HEK293 (cell line): ENCODE data around the gene MYLK4.

Experiments used
- CTCF ChIA-PET: fragments of 350-600 bp; formaldehyde crosslinking; extraction: SDS; loops from one replicate; lab custom pipeline; 2021; ENCODE audit warnings: antibody characterized with exemption; lab: Yijun Ruan, JAX
- POLR2A ChIA-PET: fragments of 300-600 bp; formaldehyde crosslinking; extraction: SDS; loops from one replicate; lab custom pipeline; 2020; ENCODE audit warnings: antibody characterized with exemption, inconsistent platforms; lab: Yijun Ruan, JAX
- H3K27ac ChIP-seq: fragments of 200-500 bp; sonication (Bioruptor generic); 2 replicates; pipeline ENCODE4 v1.5.1; 2014; ENCODE audit warnings: low read depth, low read length, control low read depth, inconsistent platforms; ENCODE audit errors: extremely low read depth
- H3K36me3 ChIP-seq, 2 experiments: fragments of 200-500 bp in 1 of 2; sonication (Bioruptor generic) in 1 of 2; 1 replicate in 1 of 2; 2 replicates in 1 of 2; pipeline ENCODE4 v1.5.1; 2014 to 2017; ENCODE audit warnings: inconsistent platforms in 2 of 2, low read length in 2 of 2; ENCODE audit not compliant: control insufficient read depth in 2 of 2, insufficient read depth in 1 of 2
- H3K4me1 ChIP-seq: fragments of 200-500 bp; sonication (Bioruptor generic); 2 replicates; pipeline ENCODE4 v1.5.1; 2014; ENCODE audit warnings: mild to moderate bottlenecking, low read length, inconsistent platforms; ENCODE audit not compliant: control insufficient read depth, insufficient read depth
- H3K4me3 ChIP-seq: 2 replicates; pipeline ENCODE4 v1.5.1; 2011; ENCODE audit warnings: low read depth, mild to moderate bottlenecking, control low read depth, low read length, moderate library complexity
- H3K9me3 ChIP-seq: fragments of 200-500 bp; sonication (Bioruptor generic); 2 replicates; pipeline ENCODE4 v1.5.1; 2014; ENCODE audit warnings: low read depth, low read length, inconsistent platforms; ENCODE audit not compliant: control insufficient read depth, insufficient read depth
- ZBTB1 ChIP-seq: fragments of 450-650 bp; formaldehyde crosslinking; IDR thresholded peaks from 2 replicates; pipeline ENCODE4 v1.5.1; 2016; ENCODE audit warnings: missing biosample characterization, missing genetic modification characterization
- ZBTB11 ChIP-seq: fragments of 450-650 bp; formaldehyde crosslinking; conservative IDR thresholded peaks from 2 replicates; pipeline ENCODE4 v1.5.1; 2016; ENCODE audit warnings: low read depth, missing biosample characterization, missing genetic modification characterization
- ZBTB49 ChIP-seq: fragments of 450-650 bp; formaldehyde crosslinking; IDR thresholded peaks from 2 replicates; pipeline ENCODE4 v1.5.1; 2016; ENCODE audit warnings: missing biosample characterization, missing genetic modification characterization, low read depth
- ZIC2 ChIP-seq: fragments of 450-650 bp; formaldehyde crosslinking; IDR thresholded peaks from 2 replicates; pipeline ENCODE4 v1.5.1; 2016; ENCODE audit warnings: missing biosample characterization, missing genetic modification characterization
- ZNF133 ChIP-seq: fragments of 450-650 bp; formaldehyde crosslinking; IDR thresholded peaks from 2 replicates; pipeline ENCODE4 v1.5.1; 2016; ENCODE audit warnings: missing biosample characterization, missing genetic modification characterization
- ZNF155 ChIP-seq: fragments of 450-650 bp; formaldehyde crosslinking; IDR thresholded peaks from 2 replicates; pipeline ENCODE4 v1.5.1; 2016; ENCODE audit warnings: missing biosample characterization, missing genetic modification characterization
- ZNF274 ChIP-seq, 2 experiments: fragments of 200-500 bp in 1 of 2; fragments of 450-650 bp in 1 of 2; sonication (Bioruptor generic) in 1 of 2; formaldehyde crosslinking in 1 of 2; IDR thresholded peaks; 2 replicates each; pipeline versions ENCODE4 v1.5.1 to v1.6.1; 2014 to 2016; ENCODE audit warnings: borderline replicate concordance in 1 of 2, inconsistent platforms in 1 of 2, low read length in 1 of 2, missing biosample characterization in 1 of 2, missing genetic modification characterization in 1 of 2
- ZNF324 ChIP-seq: fragments of 450-650 bp; formaldehyde crosslinking; IDR thresholded peaks from 2 replicates; pipeline ENCODE4 v1.5.1; 2016; ENCODE audit warnings: missing biosample characterization, missing genetic modification characterization
- ZNF335 ChIP-seq: fragments of 450-650 bp; formaldehyde crosslinking; conservative IDR thresholded peaks from 2 replicates; pipeline ENCODE4 v1.5.1; 2016; ENCODE audit warnings: missing biosample characterization, missing genetic modification characterization
- ZNF391 ChIP-seq: fragments of 450-650 bp; formaldehyde crosslinking; IDR thresholded peaks from 2 replicates; pipeline ENCODE4 v1.5.1; 2016; ENCODE audit warnings: low read depth, missing biosample characterization, missing genetic modification characterization, borderline replicate concordance
- ZNF473 ChIP-seq: fragments of 450-650 bp; formaldehyde crosslinking; IDR thresholded peaks from 2 replicates; pipeline ENCODE4 v1.5.1; 2017; ENCODE audit warnings: missing biosample characterization, missing genetic modification characterization
- ZNF510 ChIP-seq: fragments of 450-650 bp; formaldehyde crosslinking; IDR thresholded peaks from 2 replicates; pipeline ENCODE4 v1.5.1; 2018; ENCODE audit warnings: mild to moderate bottlenecking, missing genetic modification characterization, missing biosample characterization; ENCODE audit not compliant: insufficient replicate concordance
- ZNF514 ChIP-seq: fragments of 450-650 bp; formaldehyde crosslinking; IDR thresholded peaks from 2 replicates; pipeline ENCODE4 v1.5.1; 2016; ENCODE audit warnings: missing biosample characterization, missing genetic modification characterization
- ZNF768 ChIP-seq: fragments of 450-650 bp; formaldehyde crosslinking; IDR thresholded peaks from 2 replicates; pipeline ENCODE4 v1.5.1; 2018; ENCODE audit warnings: missing biosample characterization, mild to moderate bottlenecking, missing genetic modification characterization
- TF ChIP-seq, protein P1 (sequence below): fragments of 450-650 bp; formaldehyde crosslinking; IDR thresholded peaks from 2 replicates; pipeline ENCODE4 v1.5.1; 2017; ENCODE audit warnings: missing biosample characterization, missing genetic modification characterization
- TF ChIP-seq, protein P2 (sequence below): fragments of 450-650 bp; formaldehyde crosslinking; IDR thresholded peaks from 2 replicates; pipeline ENCODE4 v1.5.1; 2017; ENCODE audit warnings: missing biosample characterization, mild to moderate bottlenecking, missing genetic modification characterization, moderate library complexity
- TF ChIP-seq, protein P3 (sequence below): fragments of 450-650 bp; formaldehyde crosslinking; IDR thresholded peaks from 2 replicates; pipeline ENCODE4 v1.5.1; 2017; ENCODE audit warnings: missing biosample characterization, missing genetic modification characterization

MYLK4 gene

DNA sequence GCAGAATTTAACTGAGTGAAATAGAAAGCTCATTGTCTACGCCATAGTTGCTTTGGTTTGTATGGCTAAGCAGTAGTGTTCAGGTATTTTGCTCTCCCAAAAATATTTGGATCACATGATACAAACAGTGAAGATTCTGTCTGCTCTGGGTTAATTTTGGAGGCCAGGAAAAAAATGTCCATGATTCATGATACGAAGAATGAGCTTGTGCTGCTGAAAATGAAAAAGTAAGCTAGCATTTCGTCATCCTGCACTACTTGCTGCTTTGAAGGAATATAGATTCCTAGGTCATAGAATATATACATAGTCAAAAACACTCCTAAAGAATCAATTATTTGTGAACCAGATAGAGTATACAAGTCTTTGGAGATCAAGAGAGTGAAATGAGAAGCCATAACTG lies 22.7 kb upstream of the MYLK4 start (continued):
- TF ChIP-seq, protein P1, sequence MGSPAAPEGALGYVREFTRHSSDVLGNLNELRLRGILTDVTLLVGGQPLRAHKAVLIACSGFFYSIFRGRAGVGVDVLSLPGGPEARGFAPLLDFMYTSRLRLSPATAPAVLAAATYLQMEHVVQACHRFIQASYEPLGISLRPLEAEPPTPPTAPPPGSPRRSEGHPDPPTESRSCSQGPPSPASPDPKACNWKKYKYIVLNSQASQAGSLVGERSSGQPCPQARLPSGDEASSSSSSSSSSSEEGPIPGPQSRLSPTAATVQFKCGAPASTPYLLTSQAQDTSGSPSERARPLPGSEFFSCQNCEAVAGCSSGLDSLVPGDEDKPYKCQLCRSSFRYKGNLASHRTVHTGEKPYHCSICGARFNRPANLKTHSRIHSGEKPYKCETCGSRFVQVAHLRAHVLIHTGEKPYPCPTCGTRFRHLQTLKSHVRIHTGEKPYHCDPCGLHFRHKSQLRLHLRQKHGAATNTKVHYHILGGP (tag by site-specific recombination) = no peak
- no peak for TF ChIP-seq ZNF324 (tag by site-specific recombination)
- no peak for TF ChIP-seq ZNF335 (tag by site-specific recombination)

DNA sequence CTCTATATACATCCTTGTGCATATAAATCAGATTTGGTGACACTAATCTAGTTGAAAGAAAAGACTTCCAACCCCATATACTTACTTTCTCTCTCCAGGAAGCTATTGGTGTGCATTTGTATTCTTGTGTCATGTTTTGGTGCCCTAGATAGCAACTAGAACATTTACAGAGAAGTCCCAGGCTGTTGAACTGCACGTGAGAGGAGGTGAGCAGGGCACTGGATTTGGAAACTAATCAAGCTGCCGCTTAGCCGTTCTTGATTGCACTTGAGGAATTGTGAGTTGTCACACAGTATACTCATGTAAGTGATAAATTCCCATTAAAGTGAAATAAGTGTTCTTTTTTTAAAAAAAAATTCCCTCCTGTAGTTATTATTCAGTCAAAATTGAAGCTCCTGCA lies 22.1 kb upstream of the MYLK4 start:
- no peaks in the 10 kb centered on the region for H3K9me3 ChIP-seq
- no peak overlapping the region for H3K27ac ChIP-seq
- no peak overlapping the region for H3K4me3 ChIP-seq
- POLR2A ChIA-PET = interaction anchor here (0.6 kb wide), 1 partner anchor 51 kb away, joined by 4 read pairs; no protein-coding TSS in a partner anchor
- H3K36me3 ChIP-seq = peaks cover 8 to 63% of the 10 kb centered on the region in 2 experiments; a peak in 2 of 3 replicates
- H3K4me1 ChIP-seq = peaks cover 23% of the 10 kb centered on the region
- TF ChIP-seq ZBTB11 (tag by site-specific recombination) = no peak
- no peak for TF ChIP-seq ZBTB49 (tag by site-specific recombination)
- no peak for TF ChIP-seq ZNF133 (tag by site-specific recombination)
- no peak for TF ChIP-seq ZNF768 (tag by site-specific recombination)
- TF ChIP-seq ZNF510 (tag by site-specific recombination) = no peak
- TF ChIP-seq, all 188 proteins: peak for 0
- CTCF ChIA-PET = interaction anchor here (0.6 to 8.2 kb wide), 10 partner anchors 10 to 177 kb away, joined by 3 to 46 read pairs (median 5); partner anchors contain the start of genes MYLK4 and SERPINB1

- peaks cover 24% of the 10 kb centered on the region for H3K4me1 ChIP-seq
- H3K4me3 ChIP-seq = no peak overlapping the region
- no peak overlapping the region for H3K27ac ChIP-seq
- peaks cover 5 to 51% of the 10 kb centered on the region in 2 experiments; a peak in 2 of 3 replicates for H3K36me3 ChIP-seq
- TF ChIP-seq, protein P2, sequence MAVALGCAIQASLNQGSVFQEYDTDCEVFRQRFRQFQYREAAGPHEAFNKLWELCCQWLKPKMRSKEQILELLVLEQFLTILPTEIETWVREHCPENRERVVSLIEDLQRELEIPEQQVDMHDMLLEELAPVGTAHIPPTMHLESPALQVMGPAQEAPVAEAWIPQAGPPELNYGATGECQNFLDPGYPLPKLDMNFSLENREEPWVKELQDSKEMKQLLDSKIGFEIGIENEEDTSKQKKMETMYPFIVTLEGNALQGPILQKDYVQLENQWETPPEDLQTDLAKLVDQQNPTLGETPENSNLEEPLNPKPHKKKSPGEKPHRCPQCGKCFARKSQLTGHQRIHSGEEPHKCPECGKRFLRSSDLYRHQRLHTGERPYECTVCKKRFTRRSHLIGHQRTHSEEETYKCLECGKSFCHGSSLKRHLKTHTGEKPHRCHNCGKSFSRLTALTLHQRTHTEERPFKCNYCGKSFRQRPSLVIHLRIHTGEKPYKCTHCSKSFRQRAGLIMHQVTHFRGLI (tag by site-specific recombination) = no peak
- TF ChIP-seq ZNF473 (tag by site-specific recombination) (no peak), ZNF514 (tag by site-specific recombination) (no peak), ZNF155 (tag by site-specific recombination) (no peak), ZBTB1 (tag by site-specific recombination) (no peak), ZNF324 (tag by site-specific recombination) (no peak), ZNF391 (tag by site-specific recombination) (no peak), ZIC2 (tag by site-specific recombination) (0 out of 2 replicates have a peak, but pooled peaks have one; percentile 7), ZNF274 (IDR thresholded peaks at IDR 0.05; ENCODE audit: low read length) (no peak), ZNF274 (tag by site-specific recombination; IDR thresholded peaks at IDR 0.05; ENCODE audit: borderline replicate concordance) (no peak)
- TF ChIP-seq, protein P3, sequence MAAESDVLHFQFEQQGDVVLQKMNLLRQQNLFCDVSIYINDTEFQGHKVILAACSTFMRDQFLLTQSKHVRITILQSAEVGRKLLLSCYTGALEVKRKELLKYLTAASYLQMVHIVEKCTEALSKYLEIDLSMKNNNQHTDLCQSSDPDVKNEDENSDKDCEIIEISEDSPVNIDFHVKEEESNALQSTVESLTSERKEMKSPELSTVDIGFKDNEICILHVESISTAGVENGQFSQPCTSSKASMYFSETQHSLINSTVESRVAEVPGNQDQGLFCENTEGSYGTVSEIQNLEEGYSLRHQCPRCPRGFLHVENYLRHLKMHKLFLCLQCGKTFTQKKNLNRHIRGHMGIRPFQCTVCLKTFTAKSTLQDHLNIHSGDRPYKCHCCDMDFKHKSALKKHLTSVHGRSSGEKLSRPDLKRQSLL (tag by site-specific recombination) = peak; percentile 51; the same call in 1 of the 2 replicates
- no peaks in the 10 kb centered on the region for H3K9me3 ChIP-seq
- CTCF ChIA-PET = interaction anchor here (0.7 to 8.2 kb wide), 6 partner anchors 12 to 1160 kb away, joined by 3 to 46 read pairs (median 12); partner anchors contain the start of gene MYLK4
- POLR2A ChIA-PET = no interaction called here
These were observed 20.4 kb upstream of the MYLK4 start for GRCh38 chr6:2771079-2771478.
